SK-N-MC (cell line): ENCODE measurements around the gene RTRAF.

ENCODE experiments used
- DNase-seq: peaks from one replicate; pipeline ENCODE4 v3.0.0-alpha.2; 2011; ENCODE audit warnings: low read depth, low spot score
- H3K27ac ChIP-seq: fragments of 200-600 bp; sonication (generic); 2 replicates; pipeline ENCODE4 v1.5.1; 2016; ENCODE audit warnings: mixed run types
- H3K36me3 ChIP-seq: fragments of 200-600 bp; sonication (generic); 2 replicates; pipeline ENCODE4 v1.6.1; 2017; ENCODE audit warnings: antibody characterized with exemption, low read length, mixed read lengths; ENCODE audit not compliant: insufficient read depth
- H3K4me3 ChIP-seq: fragments of 200-600 bp; sonication (generic); 2 replicates; pipeline ENCODE4 v1.5.1; 2016
- H3K9ac ChIP-seq: fragments of 200-600 bp; sonication (generic); 2 replicates; pipeline ENCODE4 v1.8.0; 2017; ENCODE audit warnings: mixed run types, mixed read lengths; ENCODE audit not compliant: insufficient read length
- H3K9me3 ChIP-seq: fragments of 200-600 bp; sonication (generic); 2 replicates; pipeline ENCODE4 v1.6.1; 2017; ENCODE audit warnings: low read depth, mild to moderate bottlenecking, antibody characterized with exemption, low read length, moderate library complexity, mixed read lengths
- EZH2 ChIP-seq: fragments of 200-600 bp; sonication (generic); IDR thresholded peaks from one replicate; pipeline ENCODE4 v1.6.1; 2017; ENCODE audit warnings: antibody characterized with exemption
- FOXP2 ChIP-seq: optimal IDR thresholded peaks from 2 replicates; pipeline ENCODE3; 2011; ENCODE audit warnings: mild to moderate bottlenecking, moderate library complexity; ENCODE audit not compliant: insufficient read depth; ENCODE audit errors: extremely low read length, control extremely low read depth
- POLR2AphosphoS5 ChIP-seq: IDR thresholded peaks from 2 replicates; pipeline ENCODE4 v1.6.1; 2012; ENCODE audit warnings: mild to moderate bottlenecking, low read depth, low read length, borderline replicate concordance

RTRAF gene

GRCh38 chr14:52046376-52046917 lies 57.1 kb downstream of the RTRAF start:
- no peak overlapping the region for H3K9ac ChIP-seq
- H3K36me3 ChIP-seq = no peaks in the 10 kb centered on the region
- no peak overlapping the region for H3K4me3 ChIP-seq
- no peaks in the 10 kb centered on the region for H3K9me3 ChIP-seq
- no peak for TF ChIP-seq POLR2AphosphoS5
- TF ChIP-seq EZH2 = no peak
- DNase-seq = no peak
- H3K27ac ChIP-seq = no peak overlapping the region

GRCh38 chr14:52048116-52048515 lies 58.8 kb downstream of the RTRAF start:
- H3K9me3 ChIP-seq = no peaks in the 10 kb centered on the region
- H3K4me3 ChIP-seq = no peak overlapping the region
- no peaks in the 10 kb centered on the region for H3K36me3 ChIP-seq
- H3K27ac ChIP-seq = no peak overlapping the region
- no peak for TF ChIP-seq FOXP2
- no peak for DNase-seq
- no peak overlapping the region for H3K9ac ChIP-seq

GRCh38 chr14:52048641-52049204 lies 59.4 kb downstream of the RTRAF start:
- Histone ChIP-seq H3K27ac (peak overlapping the region; percentile 45; the same call in 1 of the 2 replicates), H3K9ac (no peak overlapping the region), H3K4me3 (peak overlapping the region; percentile 5; the same call in 1 of the 2 replicates), H3K9me3 (no peaks in the 10 kb centered on the region), H3K36me3 (no peaks in the 10 kb centered on the region)
- no peak for TF ChIP-seq EZH2
- no peak for TF ChIP-seq FOXP2
- no peak for TF ChIP-seq POLR2AphosphoS5
- DNase-seq = no peak

GRCh38 chr14:52049271-52049670 lies 59.9 kb downstream of the RTRAF start:
- TF ChIP-seq POLR2AphosphoS5 = no peak
- no peak for TF ChIP-seq EZH2
- no peak for TF ChIP-seq FOXP2
- peak overlapping the region; percentile 45; the same call in 1 of the 2 replicates for H3K27ac ChIP-seq
- no peaks in the 10 kb centered on the region for H3K9me3 ChIP-seq
- no peak overlapping the region for H3K4me3 ChIP-seq
- no peak overlapping the region for H3K9ac ChIP-seq
- no peaks in the 10 kb centered on the region for H3K36me3 ChIP-seq
- no peak for DNase-seq

- H3K27ac ChIP-seq = no peak overlapping the region
- H3K9ac ChIP-seq = no peak overlapping the region
- no peak overlapping the region for H3K4me3 ChIP-seq
- no peak for DNase-seq
- no peaks in the 10 kb centered on the region for H3K9me3 ChIP-seq
- TF ChIP-seq EZH2 = no peak
- no peak for TF ChIP-seq POLR2AphosphoS5
- no peak for TF ChIP-seq FOXP2
- no peaks in the 10 kb centered on the region for H3K36me3 ChIP-seq
These were observed 60.6 kb downstream of the RTRAF start for GRCh38 chr14:52049721-52050588.

- Histone ChIP-seq H3K27ac (peak overlapping the region; percentile 99), H3K9ac (peak overlapping the region; percentile 61)
These were observed 61.9 kb downstream of the RTRAF start for GRCh38 chr14:52051251-52051650.

GRCh38 chr14:52051871-52052270 lies 62.5 kb downstream of the RTRAF start:
- peak overlapping the region; percentile 69 for H3K4me3 ChIP-seq
- H3K9ac ChIP-seq = peak overlapping the region; percentile 61
- H3K27ac ChIP-seq = peak overlapping the region; percentile 99

More at GRCh38 chr14:52051251-52051650, 61.9 kb downstream of the RTRAF start:
- Histone ChIP-seq H3K36me3 (no peaks in the 10 kb centered on the region), H3K9me3 (no peaks in the 10 kb centered on the region), H3K4me3 (peak overlapping the region; percentile 69)
- DNase-seq = no peak
- TF ChIP-seq EZH2 (no peak), FOXP2 (no peak), POLR2AphosphoS5 (no peak)

GRCh38 chr14:52052288-52052943 lies 63.1 kb downstream of the RTRAF start:
- TF ChIP-seq POLR2AphosphoS5 = no peak
- no peak for TF ChIP-seq FOXP2
- no peak for TF ChIP-seq EZH2
- Histone ChIP-seq H3K9ac (peak overlapping the region; percentile 61), H3K9me3 (no peaks in the 10 kb centered on the region), H3K36me3 (no peaks in the 10 kb centered on the region), H3K4me3 (peak overlapping the region; percentile 69), H3K27ac (peak overlapping the region; percentile 99)
- no peak for DNase-seq

More at GRCh38 chr14:52051871-52052270, 62.5 kb downstream of the RTRAF start:
- H3K36me3 ChIP-seq = no peaks in the 10 kb centered on the region
- no peaks in the 10 kb centered on the region for H3K9me3 ChIP-seq
- TF ChIP-seq EZH2 (no peak), FOXP2 (no peak), POLR2AphosphoS5 (no peak; the same call in 1 of the 2 replicates)
- peak; percentile 79 for DNase-seq

GRCh38 chr14:52053044-52053443 lies 63.7 kb downstream of the RTRAF start:
- H3K9ac ChIP-seq = no peak overlapping the region
- no peak for TF ChIP-seq POLR2AphosphoS5
- TF ChIP-seq EZH2 = no peak
- no peak for TF ChIP-seq FOXP2
- H3K27ac ChIP-seq = peak overlapping the region; percentile 99
- DNase-seq = no peak
- no peaks in the 10 kb centered on the region for H3K9me3 ChIP-seq
- H3K4me3 ChIP-seq = no peak overlapping the region
- no peaks in the 10 kb centered on the region for H3K36me3 ChIP-seq
